ENCODE results near the gene ARHGAP12.

ARHGAP12 gene

GRCh38 chr10:31799181-31799580, 129.4 kb downstream of the ARHGAP12 start:
- H3K9me3 ChIP-seq (ENCODE audit: severe bottlenecking) = no peaks in the 10 kb centered on the region
- ATAC-seq (ENCODE audit: low read depth) = no peak

GRCh38 chr10:31792745-31793144, 135.9 kb downstream of the ARHGAP12 start:
- TF ChIP-seq, protein P1, sequence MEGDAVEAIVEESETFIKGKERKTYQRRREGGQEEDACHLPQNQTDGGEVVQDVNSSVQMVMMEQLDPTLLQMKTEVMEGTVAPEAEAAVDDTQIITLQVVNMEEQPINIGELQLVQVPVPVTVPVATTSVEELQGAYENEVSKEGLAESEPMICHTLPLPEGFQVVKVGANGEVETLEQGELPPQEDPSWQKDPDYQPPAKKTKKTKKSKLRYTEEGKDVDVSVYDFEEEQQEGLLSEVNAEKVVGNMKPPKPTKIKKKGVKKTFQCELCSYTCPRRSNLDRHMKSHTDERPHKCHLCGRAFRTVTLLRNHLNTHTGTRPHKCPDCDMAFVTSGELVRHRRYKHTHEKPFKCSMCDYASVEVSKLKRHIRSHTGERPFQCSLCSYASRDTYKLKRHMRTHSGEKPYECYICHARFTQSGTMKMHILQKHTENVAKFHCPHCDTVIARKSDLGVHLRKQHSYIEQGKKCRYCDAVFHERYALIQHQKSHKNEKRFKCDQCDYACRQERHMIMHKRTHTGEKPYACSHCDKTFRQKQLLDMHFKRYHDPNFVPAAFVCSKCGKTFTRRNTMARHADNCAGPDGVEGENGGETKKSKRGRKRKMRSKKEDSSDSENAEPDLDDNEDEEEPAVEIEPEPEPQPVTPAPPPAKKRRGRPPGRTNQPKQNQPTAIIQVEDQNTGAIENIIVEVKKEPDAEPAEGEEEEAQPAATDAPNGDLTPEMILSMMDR (IDR thresholded peaks at IDR 0.05; ENCODE audit: poor library complexity, severe bottlenecking) = no peak
- no peak for DNase-seq (ENCODE audit: low spot score)
- no peak for ATAC-seq (ENCODE audit: low read depth)
- Histone ChIP-seq H3K9me3 (ENCODE audit: severe bottlenecking) (no peaks in the 10 kb centered on the region), H3K36me3 (ENCODE audit: low read depth) (no peaks in the 10 kb centered on the region), H3K4me1 (ENCODE audit: insufficient read depth, poor library complexity, severe bottlenecking) (no peaks in the 10 kb centered on the region), H3K27ac (ENCODE audit: poor library complexity, severe bottlenecking) (no peak overlapping the region), H3K4me3 (ENCODE audit: severe bottlenecking) (no peak overlapping the region), H3K27me3 (ENCODE audit: insufficient read depth, poor library complexity, severe bottlenecking) (no peaks in the 10 kb centered on the region)

More at GRCh38 chr10:31799181-31799580, 129.4 kb downstream of the ARHGAP12 start:
- no peak overlapping the region for H3K4me3 ChIP-seq (ENCODE audit: severe bottlenecking)
- no peaks in the 10 kb centered on the region for H3K4me1 ChIP-seq (ENCODE audit: insufficient read depth, poor library complexity, severe bottlenecking)
- no peaks in the 10 kb centered on the region for H3K36me3 ChIP-seq (ENCODE audit: low read depth)
- TF ChIP-seq, protein P1 (IDR thresholded peaks at IDR 0.05; ENCODE audit: poor library complexity, severe bottlenecking) = no peak
- no peak for DNase-seq (ENCODE audit: low spot score)
- no peak overlapping the region for H3K27ac ChIP-seq (ENCODE audit: poor library complexity, severe bottlenecking)
- H3K27me3 ChIP-seq (ENCODE audit: insufficient read depth, poor library complexity, severe bottlenecking) = no peaks in the 10 kb centered on the region

DNA sequence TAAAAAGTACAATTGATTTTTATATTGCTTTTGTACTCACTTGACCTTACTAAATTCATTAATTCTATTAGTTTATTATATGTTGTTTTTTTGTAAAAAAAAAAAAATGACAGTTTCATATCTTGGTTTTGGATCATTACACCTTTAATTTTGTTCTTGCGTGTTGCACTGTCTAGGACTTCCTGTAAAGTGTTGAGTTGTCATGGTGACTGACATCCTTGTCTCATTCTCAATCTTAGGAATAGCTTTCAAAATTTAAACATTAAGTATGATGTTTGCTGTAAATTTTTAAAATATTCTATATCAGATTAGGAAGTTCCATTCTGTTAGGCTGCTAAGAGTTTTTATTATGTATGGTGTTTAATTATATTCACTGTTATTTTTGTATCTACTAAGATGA, 139.1 kb downstream of the ARHGAP12 start:
- Histone ChIP-seq H3K36me3 (ENCODE audit: low read depth) (no peaks in the 10 kb centered on the region), H3K4me3 (ENCODE audit: severe bottlenecking) (no peak overlapping the region), H3K4me1 (ENCODE audit: insufficient read depth, poor library complexity, severe bottlenecking) (no peaks in the 10 kb centered on the region), H3K27me3 (ENCODE audit: insufficient read depth, poor library complexity, severe bottlenecking) (no peaks in the 10 kb centered on the region), H3K27ac (ENCODE audit: poor library complexity, severe bottlenecking) (no peak overlapping the region), H3K9me3 (ENCODE audit: severe bottlenecking) (no peaks in the 10 kb centered on the region)
- TF ChIP-seq, protein P1 (IDR thresholded peaks at IDR 0.05; ENCODE audit: poor library complexity, severe bottlenecking) = no peak
- DNase-seq (ENCODE audit: low spot score) (no peak), ATAC-seq (ENCODE audit: low read depth) (no peak)

DNA sequence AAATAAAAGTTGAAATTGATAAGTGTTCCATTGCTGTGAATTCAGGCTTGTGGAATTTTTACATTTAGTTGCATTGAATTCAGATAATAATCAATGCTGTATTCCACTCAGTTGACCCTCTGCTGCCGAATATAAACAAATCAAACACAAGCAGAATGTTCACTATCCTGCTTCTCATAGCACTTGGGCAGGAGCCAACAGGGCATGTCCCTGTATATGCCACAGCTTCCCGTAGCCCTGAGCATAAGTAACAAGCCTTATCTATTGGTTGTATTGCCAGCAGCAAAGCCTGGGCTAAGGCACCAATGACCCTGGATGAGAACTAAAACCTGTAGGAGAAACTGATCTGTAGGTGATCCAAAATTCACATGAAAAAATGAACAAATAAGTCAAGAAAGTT, 145.9 kb downstream of the ARHGAP12 start:
- no peak overlapping the region for H3K27ac ChIP-seq (ENCODE audit: poor library complexity, severe bottlenecking)
- H3K4me3 ChIP-seq (ENCODE audit: severe bottlenecking) = no peak overlapping the region
- ATAC-seq (ENCODE audit: low read depth) (no peak), DNase-seq (ENCODE audit: low spot score) (no peak)
- H3K4me1 ChIP-seq (ENCODE audit: insufficient read depth, poor library complexity, severe bottlenecking) = no peaks in the 10 kb centered on the region
- no peaks in the 10 kb centered on the region for H3K27me3 ChIP-seq (ENCODE audit: insufficient read depth, poor library complexity, severe bottlenecking)
- TF ChIP-seq, protein P1 (IDR thresholded peaks at IDR 0.05; ENCODE audit: poor library complexity, severe bottlenecking) = no peak
- H3K36me3 ChIP-seq (ENCODE audit: low read depth) = no peaks in the 10 kb centered on the region
- no peaks in the 10 kb centered on the region for H3K9me3 ChIP-seq (ENCODE audit: severe bottlenecking)

- DNase-seq (ENCODE audit: low spot score) (no peak), ATAC-seq (ENCODE audit: low read depth) (no peak)
- H3K36me3 ChIP-seq (ENCODE audit: low read depth) = no peaks in the 10 kb centered on the region
- H3K9me3 ChIP-seq (ENCODE audit: severe bottlenecking) = no peaks in the 10 kb centered on the region
- no peaks in the 10 kb centered on the region for H3K4me1 ChIP-seq (ENCODE audit: insufficient read depth, poor library complexity, severe bottlenecking)
- no peaks in the 10 kb centered on the region for H3K27me3 ChIP-seq (ENCODE audit: insufficient read depth, poor library complexity, severe bottlenecking)
- H3K27ac ChIP-seq (ENCODE audit: poor library complexity, severe bottlenecking) = no peak overlapping the region
- no peak overlapping the region for H3K4me3 ChIP-seq (ENCODE audit: severe bottlenecking)
- TF ChIP-seq, protein P1 (IDR thresholded peaks at IDR 0.05; ENCODE audit: poor library complexity, severe bottlenecking) = no peak
These were observed 147.9 kb downstream of the ARHGAP12 start for GRCh38 chr10:31780717-31781116.
